Measurements from ENCODE around the gene PLA2G4A. TPM values are rescaled to one million over a fixed set of nuclear protein-coding genes. Genes with fewer than 3 reads are reported as not detected.

PLA2G4A gene
- total and polyA plus RNA-seq, 2 donors (not counting 1 experiment from before 2014, with no cell fraction given): 2.8 to 5.8 TPM

- no peak overlapping the region for H3K27ac ChIP-seq (ENCODE audit: insufficient read depth, low read length)
- no peaks in the 10 kb centered on the region for H3K36me3 ChIP-seq (ENCODE audit: control insufficient read depth, insufficient read depth, low read length)
- no peak overlapping the region for H3K4me2 ChIP-seq (ENCODE audit: extremely low read depth, insufficient read depth, low read length)
- H3K9ac ChIP-seq (ENCODE audit: insufficient read depth, low read length): no peak overlapping the region
- H3K4me1 ChIP-seq (ENCODE audit: control insufficient read depth, extremely low read depth, insufficient read depth, low read length): no peaks in the 10 kb centered on the region
- DNase-seq (ENCODE audit: low read depth in 2 of 2): no peak
- no peaks in the 10 kb centered on the region for H4K20me1 ChIP-seq (ENCODE audit: control insufficient read depth, extremely low read depth, insufficient read depth, low read length)
- no peaks in the 10 kb centered on the region for H3K27me3 ChIP-seq (ENCODE audit: control insufficient read depth, insufficient read depth, low read length)
- no peaks in the 10 kb centered on the region for H3K9me3 ChIP-seq (ENCODE audit: control insufficient read depth, insufficient read depth, low read depth, low read length)
- H3K79me2 ChIP-seq (ENCODE audit: control insufficient read depth, insufficient read depth, low read length): no peaks in the 10 kb centered on the region
- H3K4me3 ChIP-seq (replicated peaks in 1 of 4; ENCODE audit: control extremely low read depth in 1 of 4, insufficient read depth in 1 of 4, low read depth in 3 of 4, low read length in 4 of 4): no peak overlapping the region
- no peak for TF ChIP-seq EZH2 (IDR thresholded peaks at IDR 0.05; ENCODE audit: low read length, missing control alignments)
- no peak for TF ChIP-seq CTCF (conservative IDR thresholded peaks at IDR 0.05 in 1 of 2, IDR thresholded peaks at IDR 0.05 in 1 of 2; ENCODE audit: low read depth in 1 of 2, low read length in 2 of 2)
- H2AFZ ChIP-seq (ENCODE audit: low read length): no peak overlapping the region
Measured at GRCh38 chr1:186899977-186900376, 71.2 kb downstream of the PLA2G4A start.

GRCh38 chr1:186900539-186901237 lies 71.9 kb downstream of the PLA2G4A start:
- Histone ChIP-seq H3K36me3 (ENCODE audit: control insufficient read depth, insufficient read depth, low read length) (no peaks in the 10 kb centered on the region), H3K4me1 (ENCODE audit: control insufficient read depth, extremely low read depth, insufficient read depth, low read length) (no peaks in the 10 kb centered on the region), H3K4me3 (replicated peaks in 1 of 4; ENCODE audit: control extremely low read depth in 1 of 4, insufficient read depth in 1 of 4, low read depth in 3 of 4, low read length in 4 of 4) (no peak overlapping the region), H3K79me2 (ENCODE audit: control insufficient read depth, insufficient read depth, low read length) (no peaks in the 10 kb centered on the region), H3K9ac (ENCODE audit: insufficient read depth, low read length) (no peak overlapping the region), H4K20me1 (ENCODE audit: control insufficient read depth, extremely low read depth, insufficient read depth, low read length) (no peaks in the 10 kb centered on the region), H3K9me3 (ENCODE audit: control insufficient read depth, insufficient read depth, low read depth, low read length) (no peaks in the 10 kb centered on the region), H3K27me3 (ENCODE audit: control insufficient read depth, insufficient read depth, low read length) (no peaks in the 10 kb centered on the region), H3K4me2 (ENCODE audit: extremely low read depth, insufficient read depth, low read length) (no peak overlapping the region), H3K27ac (ENCODE audit: insufficient read depth, low read length) (no peak overlapping the region), H2AFZ (ENCODE audit: low read length) (no peak overlapping the region)
- DNase-seq (ENCODE audit: low read depth in 2 of 2): no peak
- TF ChIP-seq EZH2 (IDR thresholded peaks at IDR 0.05; ENCODE audit: low read length, missing control alignments) (no peak), CTCF (conservative IDR thresholded peaks at IDR 0.05 in 1 of 2, IDR thresholded peaks at IDR 0.05 in 1 of 2; ENCODE audit: low read depth in 1 of 2, low read length in 2 of 2) (no peak)

- Histone ChIP-seq H3K79me2 (ENCODE audit: control insufficient read depth, insufficient read depth, low read length) (no peaks in the 10 kb centered on the region), H3K27ac (ENCODE audit: insufficient read depth, low read length) (no peak overlapping the region), H3K27me3 (ENCODE audit: control insufficient read depth, insufficient read depth, low read length) (no peaks in the 10 kb centered on the region), H3K36me3 (ENCODE audit: control insufficient read depth, insufficient read depth, low read length) (no peaks in the 10 kb centered on the region), H4K20me1 (ENCODE audit: control insufficient read depth, extremely low read depth, insufficient read depth, low read length) (no peaks in the 10 kb centered on the region), H3K9ac (ENCODE audit: insufficient read depth, low read length) (no peak overlapping the region), H3K4me2 (ENCODE audit: extremely low read depth, insufficient read depth, low read length) (no peak overlapping the region), H3K9me3 (ENCODE audit: control insufficient read depth, insufficient read depth, low read depth, low read length) (no peaks in the 10 kb centered on the region), H3K4me1 (ENCODE audit: control insufficient read depth, extremely low read depth, insufficient read depth, low read length) (no peaks in the 10 kb centered on the region), H2AFZ (ENCODE audit: low read length) (no peak overlapping the region), H3K4me3 (replicated peaks in 1 of 4; ENCODE audit: control extremely low read depth in 1 of 4, insufficient read depth in 1 of 4, low read depth in 3 of 4, low read length in 4 of 4) (no peak overlapping the region)
- DNase-seq (ENCODE audit: low read depth in 2 of 2): peak in 1 of 2 donors; percentile 50
- TF ChIP-seq CTCF (conservative IDR thresholded peaks at IDR 0.05 in 1 of 2, IDR thresholded peaks at IDR 0.05 in 1 of 2; ENCODE audit: low read depth in 1 of 2, low read length in 2 of 2): no peak
- no peak for TF ChIP-seq EZH2 (IDR thresholded peaks at IDR 0.05; ENCODE audit: low read length, missing control alignments)
Measured at GRCh38 chr1:186901631-186902030, 72.9 kb downstream of the PLA2G4A start.

Data from fibroblast of lung (primary cell).